Ishikawa (cell line): ENCODE results near the gene TMEM161A.

Experiments used
- CEBPB ChIP-seq: IDR thresholded peaks from 2 replicates; pipeline ENCODE4 v1.6.1; 2012
- CREB1 ChIP-seq: IDR thresholded peaks from 2 replicates; pipeline ENCODE4 v1.6.1; 2012; ENCODE audit warnings: low read depth
- EGR1 ChIP-seq: IDR thresholded peaks from 2 replicates; pipeline ENCODE4 v1.6.1; 2012
- EP300 ChIP-seq: IDR thresholded peaks from 2 replicates; pipeline ENCODE4 v1.6.1; 2012; ENCODE audit warnings: borderline replicate concordance
- FOXM1 ChIP-seq: IDR thresholded peaks from 2 replicates; pipeline ENCODE4 v1.6.1; 2012; ENCODE audit warnings: low read depth, borderline replicate concordance
- MAX ChIP-seq: IDR thresholded peaks from 2 replicates; pipeline ENCODE4 v1.6.1; 2012
- NFIC ChIP-seq: IDR thresholded peaks from 2 replicates; pipeline ENCODE4 v1.6.1; 2012
- RAD21 ChIP-seq: IDR thresholded peaks from 2 replicates; pipeline ENCODE4 v1.6.1; 2012; ENCODE audit warnings: low read depth
- REST ChIP-seq: IDR thresholded peaks from 2 replicates; pipeline ENCODE4 v1.6.1; 2012; ENCODE audit warnings: low read depth, mild to moderate bottlenecking
- TAF1 ChIP-seq: IDR thresholded peaks from 2 replicates; pipeline ENCODE4 v1.6.1; 2012; ENCODE audit warnings: low read depth, mild to moderate bottlenecking
- TCF12 ChIP-seq: IDR thresholded peaks from 2 replicates; pipeline ENCODE4 v1.6.1; 2012; ENCODE audit warnings: low read depth
- TEAD4 ChIP-seq: IDR thresholded peaks from 2 replicates; pipeline ENCODE4 v1.6.1; 2012
- USF1 ChIP-seq: IDR thresholded peaks from 2 replicates; pipeline ENCODE4 v1.6.1; 2012
- YY1 ChIP-seq: IDR thresholded peaks from 2 replicates; pipeline ENCODE4 v1.6.1; 2012; ENCODE audit warnings: low read depth
- ZBTB7A ChIP-seq: IDR thresholded peaks from 2 replicates; pipeline ENCODE4 v1.6.1; 2012; ENCODE audit warnings: low read depth

The TMEM161A gene

GRCh38 chr19:19077103-19077502 lies 61.2 kb downstream of the TMEM161A start:
- TF ChIP-seq NFIC (no peak), FOXM1 (no peak), USF1 (no peak), EP300 (no peak), CREB1 (no peak), TEAD4 (no peak), RAD21 (no peak), MAX (no peak), EGR1 (no peak), YY1 (no peak), TAF1 (no peak), TCF12 (no peak), ZBTB7A (no peak)

GRCh38 chr19:19076476-19076875 lies 61.8 kb downstream of the TMEM161A start:
- no peak for TF ChIP-seq EP300
- no peak for TF ChIP-seq NFIC
- no peak for TF ChIP-seq USF1
- no peak for TF ChIP-seq RAD21
- TF ChIP-seq YY1 = no peak
- TF ChIP-seq FOXM1 = no peak

- TF ChIP-seq YY1 (no peak), REST (no peak), TCF12 (no peak), ZBTB7A (no peak), USF1 (no peak), MAX (no peak), CEBPB (no peak), TAF1 (no peak)
These were observed 63.2 kb downstream of the TMEM161A start for GRCh38 chr19:19075126-19075525.

GRCh38 chr19:19074196-19074882 lies 63.9 kb downstream of the TMEM161A start:
- TF ChIP-seq NFIC = no peak
- TF ChIP-seq REST = no peak
- TF ChIP-seq TEAD4 = no peak
- TF ChIP-seq RAD21 = no peak
- TF ChIP-seq EGR1 = no peak
- TF ChIP-seq TCF12 = no peak
- no peak for TF ChIP-seq FOXM1
- TF ChIP-seq EP300 = no peak

GRCh38 chr19:19071897-19072296 lies 66.4 kb downstream of the TMEM161A start:
- TF ChIP-seq TCF12 (no peak), MAX (no peak), RAD21 (no peak), YY1 (no peak), CEBPB (no peak), TAF1 (no peak), USF1 (no peak), TEAD4 (no peak), NFIC (no peak), FOXM1 (no peak), EGR1 (no peak)
